Placental epithelial cell (primary cell): Measurements from ENCODE around the gene IRF2BPL. TPM values are rescaled to one million over a fixed set of nuclear protein-coding genes. Genes with fewer than 3 reads are reported as not detected.

Experiments
- total RNA-seq: library from RNA; depleted of rRNA; stranded (reverse); fragments of >200 nt; gene quantifications from 2 replicates; pipeline ENCODE4 v1.2.3, GENCODE V29; 2012

Gene IRF2BPL
- 24.9 and 27.1 TPM in 2 replicates for total RNA-seq

GRCh38 chr14:77028384-77029231, at the start of gene IRF2BPL:
Gene IRF2BPL, minus strand, starts transcription at chr14:77028708. Its CDS starts 916 bp downstream, at chr14:77027792.

Other genes starting within 250 kb of the IRF2BPL start
- 8.6 TPM in 2 replicates for gene ANGEL1, start 215.8 kb downstream of the IRF2BPL start, total RNA-seq
- not detected in 2 replicates for gene LRRC74A, start 202.3 kb downstream of the IRF2BPL start, total RNA-seq
- 11.8 and 13.0 TPM in 2 replicates for gene CIPC, start 69.5 kb upstream of the IRF2BPL start, total RNA-seq
- gene ZDHHC22, start 113.1 kb upstream of the IRF2BPL start, total RNA-seq = not detected in 2 replicates
- 7.1 and 14.7 TPM in 2 replicates for gene TMEM63C, start 153.1 kb upstream of the IRF2BPL start, total RNA-seq
- gene NGB, start 242.5 kb upstream of the IRF2BPL start, total RNA-seq = not detected in 2 replicates